Measurements from ENCODE around the gene NRL. TPM values are rescaled to one million over a fixed set of nuclear protein-coding genes. Genes with fewer than 3 reads are reported as not detected.

Gene NRL
- total and polyA plus RNA-seq, 9 of the 15 experiments (the other 6 are each of a cell fraction or from before 2014, with no cell fraction given) = 0.07 to 2.7 (median 1.4) TPM; not detected in 1

DNA sequence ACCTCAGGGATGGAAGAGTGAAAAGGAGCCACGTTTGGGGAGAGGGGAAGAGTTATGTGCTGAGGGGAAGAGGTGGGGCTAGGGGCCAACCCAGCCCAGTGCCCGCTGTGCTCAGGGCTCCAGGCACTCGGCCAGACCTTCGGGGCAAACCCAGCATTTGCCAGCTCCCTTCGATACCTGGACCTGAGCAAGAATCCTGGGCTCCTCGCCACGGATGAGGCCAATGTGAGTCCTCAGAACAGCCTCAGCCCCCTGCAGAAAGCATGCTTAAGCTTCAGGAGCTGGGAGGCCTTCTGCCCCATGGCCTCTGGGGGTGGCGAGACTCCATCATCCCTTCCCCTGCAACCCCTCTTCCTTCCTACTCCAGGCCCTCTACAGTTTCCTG is 58.0 kb downstream of the NRL start:
- H3K9me1 ChIP-seq (ENCODE audit: control insufficient read depth, insufficient read depth, low read length) = no peaks in the 10 kb centered on the region
- no peaks in the 10 kb centered on the region for H3K36me3 ChIP-seq (ENCODE audit: control insufficient read depth, insufficient read depth, low read length)
- H2AFZ ChIP-seq (ENCODE audit: low read depth, low read length) = no peak overlapping the region
- ChIA-PET POLR2A (interaction anchor here (1.2 to 3.6 kb wide), 2 partner anchors 11 to 51 kb away, joined by 3 to 12 read pairs; no protein-coding TSS in a partner anchor), CTCF (ENCODE audit: low intra/inter-chr PET ratio) (no interaction called here)
- peaks cover 0 to 25% of the 10 kb centered on the region in 2 experiments; a peak in 2 of 5 replicates for H3K27me3 ChIP-seq (ENCODE audit: control insufficient read depth in 2 of 2, insufficient read depth in 2 of 2, low read length in 2 of 2)
- DNase-seq (ENCODE audit: extremely low read depth in 1 of 4, low spot score in 3 of 4) = no peak
- H3K4me2 ChIP-seq (ENCODE audit: insufficient read depth, low read length) = no peak overlapping the region
- peaks cover 4% of the 10 kb centered on the region for H4K20me1 ChIP-seq (replicated peaks; ENCODE audit: control insufficient read depth, insufficient read depth, low read length)
- WGBS (ENCODE audit: insufficient coverage, low coverage, missing lambda C conversion rate) = 1% methylated on average over 8 of the region's 8 CpGs
- in situ Hi-C loops (cut with MboI) (loop anchor here (5.0 to 10.0 kb wide), 2 partner anchors 36 to 378 kb away; partner anchors contain the start of gene PCK2), intact Hi-C loops (cut with micrococcal nuclease) (no loop called here)
- ATAC-seq = no peak
- no peaks in the 10 kb centered on the region for H3K79me2 ChIP-seq (ENCODE audit: control insufficient read depth, insufficient read depth, low read length)
- peaks cover 9 to 20% of the 10 kb centered on the region in 2 experiments; a peak in 3 of 5 replicates for H3K4me1 ChIP-seq (replicated peaks in 1 of 2; ENCODE audit: control insufficient read depth in 2 of 2, insufficient read depth in 2 of 2, low read length in 2 of 2)
- TF ChIP-seq CBFA2T2 (conservative IDR thresholded peaks at IDR 0.05) = no peak
- TF ChIP-seq PML (IDR thresholded peaks at IDR 0.05; ENCODE audit: low read length) = no peak
- H3K9me3 ChIP-seq (replicated peaks; ENCODE audit: control insufficient read depth, insufficient read depth, low read depth, low read length) = no peaks in the 10 kb centered on the region
- no peak for FAIRE-seq
- H3K27ac ChIP-seq (ENCODE audit: extremely low read depth, low read depth, low read length) = no peak overlapping the region
- H3K9ac ChIP-seq (ENCODE audit: insufficient read depth in 1 of 2, low read depth in 2 of 2, low read length in 2 of 2) = no peak overlapping the region; a peak in 1 of 4 replicates
- H3K4me3 ChIP-seq = no peak overlapping the region
- no TSS peak for BruUV-seq (replicated peaks)

DNA sequence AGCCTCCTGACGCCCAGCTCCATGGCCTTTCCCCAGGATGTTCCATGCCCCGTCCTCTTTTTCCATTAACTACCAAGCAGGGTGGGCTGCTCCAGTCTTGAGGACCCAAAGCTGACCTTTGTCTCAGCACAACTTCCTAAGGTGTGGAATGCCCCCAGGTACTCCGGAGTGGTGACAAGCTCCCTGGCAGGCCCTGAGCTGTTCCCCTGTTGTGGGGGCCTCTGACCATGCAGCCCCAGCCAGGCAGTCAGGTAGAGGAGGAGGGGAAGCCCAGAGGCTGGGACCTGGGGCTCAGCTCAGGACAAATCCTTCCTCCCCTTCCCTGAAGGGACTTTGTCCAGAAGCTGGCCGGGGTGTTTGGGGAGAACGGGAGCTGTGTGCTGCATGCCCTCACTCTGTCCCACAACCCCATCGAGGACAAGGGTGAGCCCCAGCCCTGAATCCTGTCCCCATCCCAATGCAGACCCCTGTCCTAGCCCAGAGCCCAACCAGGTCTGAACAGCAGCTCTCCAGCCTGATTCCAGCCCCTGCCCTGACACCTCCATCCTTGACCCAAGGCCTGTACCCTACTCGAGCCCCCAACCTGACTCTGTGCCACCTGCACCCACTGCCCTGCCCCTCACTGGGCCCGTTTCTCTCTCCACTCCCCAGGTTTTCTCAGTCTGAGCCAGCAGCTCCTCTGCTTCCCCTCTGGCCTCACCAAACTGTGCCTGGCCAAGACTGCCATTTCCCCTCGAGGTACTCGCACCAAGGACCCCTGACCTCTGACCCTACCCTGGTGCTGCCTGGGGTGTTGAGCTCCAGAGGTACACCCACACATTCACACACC is 58.6 kb downstream of the NRL start:
- FAIRE-seq (no peak), ATAC-seq (no peak), DNase-seq (ENCODE audit: extremely low read depth in 1 of 4, low spot score in 3 of 4) (no peak)
- intact Hi-C loops (cut with micrococcal nuclease) = no loop called here
- WGBS (ENCODE audit: insufficient coverage, low coverage, missing lambda C conversion rate) = 3% methylated on average over 5 of the region's 10 CpGs
- no peak overlapping the region for H3K27ac ChIP-seq (ENCODE audit: extremely low read depth, low read depth, low read length)
- no peak overlapping the region; a peak in 1 of 4 replicates for H3K9ac ChIP-seq (ENCODE audit: insufficient read depth in 1 of 2, low read depth in 2 of 2, low read length in 2 of 2)
- ChIA-PET CTCF (ENCODE audit: low intra/inter-chr PET ratio) (no interaction called here), POLR2A (interaction anchor here (0.6 to 3.6 kb wide), 2 partner anchors 52 to 190 kb away, joined by 4 to 12 read pairs; no protein-coding TSS in a partner anchor)
- no peaks in the 10 kb centered on the region for H3K36me3 ChIP-seq (ENCODE audit: control insufficient read depth, insufficient read depth, low read length)
- peaks cover 4% of the 10 kb centered on the region for H4K20me1 ChIP-seq (replicated peaks; ENCODE audit: control insufficient read depth, insufficient read depth, low read length)
- H3K4me3 ChIP-seq = no peak overlapping the region
- no peak overlapping the region for H3K4me2 ChIP-seq (ENCODE audit: insufficient read depth, low read length)
- peaks cover 0 to 25% of the 10 kb centered on the region in 2 experiments; a peak in 2 of 5 replicates for H3K27me3 ChIP-seq (ENCODE audit: control insufficient read depth in 2 of 2, insufficient read depth in 2 of 2, low read length in 2 of 2)
- no peaks in the 10 kb centered on the region for H3K9me3 ChIP-seq (replicated peaks; ENCODE audit: control insufficient read depth, insufficient read depth, low read depth, low read length)
- in situ Hi-C loops (cut with MboI) = loop anchor here (5.0 to 10.0 kb wide), 2 partner anchors 36 to 379 kb away; partner anchors contain the start of gene PCK2
- H3K79me2 ChIP-seq (ENCODE audit: control insufficient read depth, insufficient read depth, low read length) = no peaks in the 10 kb centered on the region
- no peak overlapping the region for H2AFZ ChIP-seq (ENCODE audit: low read depth, low read length)
- BruUV-seq (replicated peaks) = no TSS peak
- no peaks in the 10 kb centered on the region for H3K9me1 ChIP-seq (ENCODE audit: control insufficient read depth, insufficient read depth, low read length)
- H3K4me1 ChIP-seq (replicated peaks in 1 of 2; ENCODE audit: control insufficient read depth in 2 of 2, insufficient read depth in 2 of 2, low read length in 2 of 2) = peaks cover 9 to 26% of the 10 kb centered on the region in 2 experiments; a peak in 3 of 5 replicates
- TF ChIP-seq CHCHD3 (CRISPR knock-in tag; IDR thresholded peaks at IDR 0.05) (no peak), MCM2 (IDR thresholded peaks at IDR 0.05; ENCODE audit: low read depth) (no peak), SNRNP70 (optimal IDR thresholded peaks at IDR 0.05; ENCODE audit: low read depth, low read length) (no peak), JUN (IDR thresholded peaks at IDR 0.05; ENCODE audit: borderline replicate concordance, low read depth, low read length) (no peak), JUN (CRISPR knock-in tag; IDR thresholded peaks at IDR 0.05; ENCODE audit: borderline replicate concordance) (no peak), CEBPG (CRISPR knock-in tag; IDR thresholded peaks at IDR 0.05) (no peak), CEBPG (tag; conservative IDR thresholded peaks at IDR 0.05 in 1 of 2, IDR thresholded peaks at IDR 0.05 in 1 of 2) (no peak)
- TF ChIP-seq, protein P1, sequence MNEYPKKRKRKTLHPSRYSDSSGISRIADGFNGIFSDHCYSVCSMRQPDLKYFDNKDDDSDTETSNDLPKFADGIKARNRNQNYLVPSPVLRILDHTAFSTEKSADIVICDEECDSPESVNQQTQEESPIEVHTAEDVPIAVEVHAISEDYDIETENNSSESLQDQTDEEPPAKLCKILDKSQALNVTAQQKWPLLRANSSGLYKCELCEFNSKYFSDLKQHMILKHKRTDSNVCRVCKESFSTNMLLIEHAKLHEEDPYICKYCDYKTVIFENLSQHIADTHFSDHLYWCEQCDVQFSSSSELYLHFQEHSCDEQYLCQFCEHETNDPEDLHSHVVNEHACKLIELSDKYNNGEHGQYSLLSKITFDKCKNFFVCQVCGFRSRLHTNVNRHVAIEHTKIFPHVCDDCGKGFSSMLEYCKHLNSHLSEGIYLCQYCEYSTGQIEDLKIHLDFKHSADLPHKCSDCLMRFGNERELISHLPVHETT (CRISPR knock-in tag; conservative IDR thresholded peaks at IDR 0.05 in 1 of 2, IDR thresholded peaks at IDR 0.05 in 1 of 2) = no peak
- TF ChIP-seq, protein P2, sequence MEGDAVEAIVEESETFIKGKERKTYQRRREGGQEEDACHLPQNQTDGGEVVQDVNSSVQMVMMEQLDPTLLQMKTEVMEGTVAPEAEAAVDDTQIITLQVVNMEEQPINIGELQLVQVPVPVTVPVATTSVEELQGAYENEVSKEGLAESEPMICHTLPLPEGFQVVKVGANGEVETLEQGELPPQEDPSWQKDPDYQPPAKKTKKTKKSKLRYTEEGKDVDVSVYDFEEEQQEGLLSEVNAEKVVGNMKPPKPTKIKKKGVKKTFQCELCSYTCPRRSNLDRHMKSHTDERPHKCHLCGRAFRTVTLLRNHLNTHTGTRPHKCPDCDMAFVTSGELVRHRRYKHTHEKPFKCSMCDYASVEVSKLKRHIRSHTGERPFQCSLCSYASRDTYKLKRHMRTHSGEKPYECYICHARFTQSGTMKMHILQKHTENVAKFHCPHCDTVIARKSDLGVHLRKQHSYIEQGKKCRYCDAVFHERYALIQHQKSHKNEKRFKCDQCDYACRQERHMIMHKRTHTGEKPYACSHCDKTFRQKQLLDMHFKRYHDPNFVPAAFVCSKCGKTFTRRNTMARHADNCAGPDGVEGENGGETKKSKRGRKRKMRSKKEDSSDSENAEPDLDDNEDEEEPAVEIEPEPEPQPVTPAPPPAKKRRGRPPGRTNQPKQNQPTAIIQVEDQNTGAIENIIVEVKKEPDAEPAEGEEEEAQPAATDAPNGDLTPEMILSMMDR (IDR thresholded peaks at IDR 0.05 in 2 of 3, conservative IDR thresholded peaks at IDR 0.05 in 1 of 3; ENCODE audit: insufficient read depth in 2 of 3, low read depth in 1 of 3, low read length in 3 of 3) = no peak
